Neural cell (in vitro differentiated cells): Measurements from ENCODE around the gene ALDH3B2. TPM values are rescaled to one million over a fixed set of nuclear protein-coding genes. Genes with fewer than 3 reads are reported as not detected.
"Not testable (repeated sequence)": the region's sequence is repeated elsewhere in the genome, so short reads cannot be mapped to it uniquely, and the experiment has no call there.

Experiments used
- H2AFZ ChIP-seq: fragments of 200-600, 300-800 bp; sonication (generic), shearing (Covaris generic); 2 replicates; pipeline ENCODE4 v1.6.0; 2014; ENCODE audit warnings: low read depth, mild to moderate bottlenecking, antibody characterized with exemption, low read length, moderate library complexity
- H3F3A ChIP-seq: fragments of 200-600 bp; shearing (Covaris generic); 2 replicates; pipeline ENCODE4 v1.6.1; 2016; ENCODE audit warnings: mild to moderate bottlenecking, moderate library complexity, mixed read lengths, antibody characterized with exemption, low read length; ENCODE audit not compliant: insufficient read depth, poor library complexity, severe bottlenecking
- H3K27ac ChIP-seq: fragments of 200-600, 300-800 bp; sonication (generic), shearing (Covaris generic); 2 replicates; pipeline ENCODE4 v1.5.1; 2014; ENCODE audit warnings: mild to moderate bottlenecking, low read length, moderate library complexity
- H3K27me3 ChIP-seq: fragments of 300-800, 200-600 bp; sonication (generic), shearing (Covaris generic); 2 replicates; pipeline ENCODE4 v1.6.0; 2014; ENCODE audit warnings: mild to moderate bottlenecking, low read depth, low read length, moderate library complexity; ENCODE audit not compliant: insufficient read depth
- H3K36me3 ChIP-seq: fragments of 300-800, 200-600 bp; sonication (generic), shearing (Covaris generic); 2 replicates; pipeline ENCODE4 v1.5.1; 2014; ENCODE audit warnings: mild to moderate bottlenecking, antibody characterized with exemption, low read length, moderate library complexity; ENCODE audit not compliant: insufficient read depth
- H3K4me2 ChIP-seq: fragments of 300-800, 200-600 bp; sonication (generic), shearing (Covaris generic); 2 replicates; pipeline ENCODE4 v1.6.0; 2014; ENCODE audit warnings: mild to moderate bottlenecking, low read length
- H3K4me3 ChIP-seq: fragments of 300-800, 200-600 bp; sonication (generic), shearing (Covaris generic); 2 replicates; pipeline ENCODE4 v1.5.1; 2014; ENCODE audit warnings: mild to moderate bottlenecking, low read length, moderate library complexity
- H3K79me2 ChIP-seq: fragments of 200-600 bp; shearing (Covaris generic); replicated peaks from 2 replicates; pipeline ENCODE4 v1.6.0; 2014; ENCODE audit warnings: mild to moderate bottlenecking, low read length, moderate library complexity; ENCODE audit not compliant: insufficient read depth
- H3K9ac ChIP-seq: fragments of 300-800, 200-600 bp; sonication (generic), shearing (Covaris generic); 2 replicates; pipeline ENCODE4 v1.6.1; 2016; ENCODE audit warnings: mild to moderate bottlenecking, low read length, mixed read lengths
- H3K9me2 ChIP-seq: fragments of 200-600 bp; shearing (Covaris generic); 2 replicates; pipeline ENCODE4 v1.6.1; 2016; ENCODE audit warnings: mild to moderate bottlenecking, low read length, mixed read lengths; ENCODE audit not compliant: insufficient read depth
- H3K9me3 ChIP-seq: fragments of 200-600, 300-800 bp; sonication (generic), shearing (Covaris generic); 2 replicates; pipeline ENCODE4 v1.6.1; 2016; ENCODE audit warnings: mild to moderate bottlenecking, mixed run types, low read length, moderate library complexity, mixed read lengths
- H4K20me1 ChIP-seq: fragments of 200-600 bp; shearing (Covaris generic); 2 replicates; pipeline ENCODE4 v1.6.1; 2016; ENCODE audit warnings: mild to moderate bottlenecking, mixed run types; ENCODE audit not compliant: insufficient read depth
- CTCF ChIP-seq: fragments of 450-650 bp; IDR thresholded peaks from 2 replicates; pipeline ENCODE4 v1.5.1; 2014; ENCODE audit warnings: antibody characterized with exemption, mild to moderate bottlenecking, moderate library complexity; ENCODE audit not compliant: poor library complexity, severe bottlenecking
- EP300 ChIP-seq: fragments of 450-650 bp; conservative IDR thresholded peaks from 2 replicates; pipeline ENCODE4 v1.6.1; 2014; ENCODE audit warnings: antibody characterized with exemption, mild to moderate bottlenecking, moderate library complexity; ENCODE audit not compliant: poor library complexity, severe bottlenecking
- EZH2 ChIP-seq: fragments of 200-600, 300-800 bp; shearing (Covaris generic), sonication (generic); IDR thresholded peaks from 2 replicates; pipeline ENCODE4 v1.6.1; 2014; ENCODE audit warnings: antibody characterized with exemption, low read length, borderline replicate concordance, mild to moderate bottlenecking; ENCODE audit not compliant: insufficient read depth, poor library complexity, severe bottlenecking
- MXI1 ChIP-seq: fragments of 450-650 bp; conservative IDR thresholded peaks from 2 replicates; pipeline ENCODE4 v1.6.1; 2014; ENCODE audit warnings: antibody characterized with exemption, mild to moderate bottlenecking; ENCODE audit not compliant: poor library complexity, severe bottlenecking
- POLR2AphosphoS5 ChIP-seq: IDR thresholded peaks from 2 replicates; pipeline ENCODE4 v1.6.1; 2012
- RAD21 ChIP-seq: fragments of 450-650 bp; conservative IDR thresholded peaks from 2 replicates; pipeline ENCODE4 v1.6.1; 2014; ENCODE audit warnings: antibody characterized with exemption, mild to moderate bottlenecking, moderate library complexity
- REST ChIP-seq: IDR thresholded peaks from 2 replicates; pipeline ENCODE4 v1.6.1; 2012; ENCODE audit warnings: borderline replicate concordance
- SMC3 ChIP-seq: fragments of 450-650 bp; conservative IDR thresholded peaks from 2 replicates; pipeline ENCODE4 v1.6.1; 2014; ENCODE audit warnings: antibody characterized with exemption, mild to moderate bottlenecking, moderate library complexity; ENCODE audit not compliant: poor library complexity
- TAF1 ChIP-seq: IDR thresholded peaks from 2 replicates; pipeline ENCODE4 v1.6.1; 2012; ENCODE audit warnings: low read depth
- polyA plus RNA-seq: library from polyadenylated mRNA; depleted of rRNA; stranded (reverse); fragments of >200 nt; gene quantifications from 2 replicates; pipeline ENCODE4 v1.2.3, GENCODE V29; 2014

Gene ALDH3B2
- polyA plus RNA-seq, 1 donor from 2014 or later, result not detected

- no peaks in the 10 kb centered on the region for H3F3A ChIP-seq
- no peak overlapping the region for H2AFZ ChIP-seq
- no peaks in the 10 kb centered on the region for H3K36me3 ChIP-seq
Measured at GRCh38 chr11:67704524-67704923, 30.1 kb upstream of the ALDH3B2 start.

GRCh38 chr11:67703709-67704108, 29.3 kb upstream of the ALDH3B2 start:
- not testable (repeated sequence) for H3K9ac ChIP-seq, H3K4me2 ChIP-seq, H4K20me1 ChIP-seq, H3K27me3 ChIP-seq, H3K36me3 ChIP-seq, H3K4me3 ChIP-seq, H3K9me3 ChIP-seq, H3K27ac ChIP-seq, H3F3A ChIP-seq, H3K9me2 ChIP-seq, H2AFZ ChIP-seq, H3K79me2 ChIP-seq

More at GRCh38 chr11:67704524-67704923, 30.1 kb upstream of the ALDH3B2 start:
- no peaks in the 10 kb centered on the region for H4K20me1 ChIP-seq
- TF ChIP-seq CTCF (no peak), EP300 (no peak), MXI1 (no peak), RAD21 (no peak), POLR2AphosphoS5 (no peak), TAF1 (no peak), SMC3 (no peak), EZH2 (no peak), REST (no peak)
- H3K9me2 ChIP-seq, result no peaks in the 10 kb centered on the region
- H3K9me3 ChIP-seq, result no peaks in the 10 kb centered on the region
- no peak overlapping the region for H3K27ac ChIP-seq
- no peaks in the 10 kb centered on the region for H3K27me3 ChIP-seq
- no peak overlapping the region for H3K9ac ChIP-seq
- H3K4me3 ChIP-seq, result no peak overlapping the region
- no peak overlapping the region for H3K4me2 ChIP-seq
- H3K79me2 ChIP-seq, result no peaks in the 10 kb centered on the region
